IMR-90 (cell line): ENCODE data around the gene TMEM63B. TPM values are rescaled to one million over a fixed set of nuclear protein-coding genes. Genes with fewer than 3 reads are reported as not detected.

Source experiments
- ATAC-seq: fragments of 200-7000 bp; cut with Tn5 transposase; 2 replicates; pipeline ENCODE4 v1.9.1; 2020; ENCODE audit warnings: low read depth, mild to moderate bottlenecking, moderate library complexity
- BruUV-seq: library from RNA; stranded (reverse); fragments of 400-500 nt; replicated peaks from 2 replicates; lab custom pipeline; 2021; lab: Mats Ljungman, UMichigan
- CTCF ChIA-PET: fragments of 300-600 bp; formaldehyde crosslinking; extraction: SDS; loops from one replicate; lab custom pipeline; 2021; ENCODE audit warnings: antibody characterized with exemption; lab: Yijun Ruan, JAX
- POLR2A ChIA-PET: fragments of 300-600 bp; sonication (Branson Sonifier 250); formaldehyde crosslinking; loops from one replicate; lab custom pipeline; 2022; ENCODE audit warnings: antibody characterized with exemption; ENCODE audit not compliant: unreplicated experiment; lab: Charles Lee
- DNase-seq: peaks from one replicate; pipeline ENCODE4 v3.0.0; 2013
- H2AFZ ChIP-seq: replicated peaks from 2 replicates; pipeline ENCODE3; 2013; ENCODE audit warnings: low read length, mild to moderate bottlenecking; ENCODE audit not compliant: poor library complexity
- H2AK5ac ChIP-seq: 2 replicates; pipeline ENCODE4 v1.6.1; 2013; ENCODE audit warnings: low read depth, low read length, inconsistent platforms
- H2AK9ac ChIP-seq: replicated peaks from 2 replicates; pipeline ENCODE3; 2013; ENCODE audit warnings: mild to moderate bottlenecking, low read depth, low read length, moderate library complexity; ENCODE audit not compliant: poor library complexity
- H2BK120ac ChIP-seq: 2 replicates; pipeline ENCODE4 v1.6.1; 2013; ENCODE audit warnings: low read depth, low read length, inconsistent platforms
- H2BK15ac ChIP-seq: 3 replicates; pipeline ENCODE4 v1.6.1; 2013; ENCODE audit warnings: low read depth, low read length, inconsistent platforms
- H2BK20ac ChIP-seq: 2 replicates; pipeline ENCODE4 v1.6.1; 2013; ENCODE audit warnings: low read depth, mild to moderate bottlenecking, inconsistent platforms, low read length, moderate library complexity
- H2BK5ac ChIP-seq: 2 replicates; pipeline ENCODE4 v1.6.1; 2013; ENCODE audit warnings: mild to moderate bottlenecking, low read depth, low read length, inconsistent platforms; ENCODE audit not compliant: poor library complexity, severe bottlenecking
- H3K14ac ChIP-seq: replicated peaks from 2 replicates; pipeline ENCODE4 v1.6.1; 2013; ENCODE audit warnings: low read depth, low read length, inconsistent platforms
- H3K18ac ChIP-seq: 2 replicates; pipeline ENCODE4 v1.6.1; 2013; ENCODE audit warnings: low read depth, low read length, control low read depth
- H3K23ac ChIP-seq: 2 replicates; pipeline ENCODE4 v1.6.1; 2013; ENCODE audit warnings: low read depth, low read length, inconsistent platforms
- H3K27ac ChIP-seq: 2 replicates; pipeline ENCODE4 v1.5.1; 2013; ENCODE audit warnings: mild to moderate bottlenecking, control low read depth, low read length; ENCODE audit not compliant: insufficient read depth
- H3K27me3 ChIP-seq: 2 replicates; pipeline ENCODE4 v1.6.1; 2013; ENCODE audit warnings: low read length; ENCODE audit not compliant: control insufficient read depth, insufficient read depth
- H3K36me3 ChIP-seq: 2 replicates; pipeline ENCODE4 v1.6.1; 2013; ENCODE audit warnings: low read length, mixed read lengths; ENCODE audit not compliant: control insufficient read depth, insufficient read depth
- H3K4ac ChIP-seq: 2 replicates; pipeline ENCODE4 v1.6.1; 2013; ENCODE audit warnings: low read depth, low read length, inconsistent platforms
- H3K4me1 ChIP-seq: 2 replicates; pipeline ENCODE4 v1.6.1; 2013; ENCODE audit warnings: low read length, mixed read lengths; ENCODE audit not compliant: control insufficient read depth, insufficient read depth
- H3K4me2 ChIP-seq: 2 replicates; pipeline ENCODE4 v1.6.1; 2013; ENCODE audit warnings: low read depth, mild to moderate bottlenecking, control low read depth, low read length, moderate library complexity
- H3K4me3 ChIP-seq: 2 replicates; pipeline ENCODE4 v1.5.1; 2013; ENCODE audit warnings: low read depth, mild to moderate bottlenecking, control low read depth, low read length, moderate library complexity; ENCODE audit not compliant: insufficient read depth
- H3K56ac ChIP-seq: 2 replicates; pipeline ENCODE4 v1.6.1; 2013; ENCODE audit warnings: low read length, inconsistent platforms; ENCODE audit not compliant: insufficient read depth; ENCODE audit errors: extremely low read depth
- H3K79me1 ChIP-seq, 2 experiments: 2 replicates each; pipeline ENCODE4 v1.6.1; 2013; ENCODE audit warnings: low read length in 2 of 2, inconsistent platforms in 1 of 2, low read depth in 1 of 2
- H3K9ac ChIP-seq: 2 replicates; pipeline ENCODE4 v1.6.1; 2013; ENCODE audit warnings: low read depth, low read length, control low read depth
- H3K9me1 ChIP-seq: 2 replicates; pipeline ENCODE4 v1.6.1; 2013; ENCODE audit warnings: low read length, inconsistent platforms; ENCODE audit not compliant: insufficient read depth
- H3K9me3 ChIP-seq: 2 replicates; pipeline ENCODE4 v1.6.1; 2013; ENCODE audit warnings: low read length; ENCODE audit not compliant: control insufficient read depth, insufficient read depth
- H4K20me1 ChIP-seq: 2 replicates; pipeline ENCODE4 v1.6.1; 2013; ENCODE audit warnings: low read length, inconsistent platforms; ENCODE audit not compliant: insufficient read depth
- H4K5ac ChIP-seq: 2 replicates; pipeline ENCODE4 v1.6.1; 2013; ENCODE audit warnings: mild to moderate bottlenecking, low read depth, low read length, control low read depth
- H4K8ac ChIP-seq, 2 experiments: 2 replicates each; pipeline ENCODE4 v1.6.1; 2013; ENCODE audit warnings: low read depth in 2 of 2, low read length in 2 of 2, control low read depth in 1 of 2, inconsistent platforms in 1 of 2
- H4K91ac ChIP-seq: 2 replicates; pipeline ENCODE4 v1.6.1; 2013; ENCODE audit warnings: low read depth, low read length, inconsistent platforms; ENCODE audit not compliant: insufficient read depth
- CEBPB ChIP-seq: IDR thresholded peaks from 2 replicates; pipeline ENCODE4 v1.6.1; 2012; ENCODE audit warnings: low read depth, low read length, improper control_type of control experiment
- CTCF ChIP-seq: conservative IDR thresholded peaks from 2 replicates; pipeline ENCODE4 v1.5.1; 2012; ENCODE audit warnings: mild to moderate bottlenecking, low read depth, low read length, improper control_type of control experiment
- ELK1 ChIP-seq: fragments of 150-350 bp; IDR thresholded peaks from 2 replicates; pipeline ENCODE4 v1.6.1; 2016; ENCODE audit warnings: low read depth, mild to moderate bottlenecking, low read length, moderate library complexity, borderline replicate concordance
- FOS ChIP-seq: fragments of 150-350 bp; IDR thresholded peaks from 2 replicates; pipeline ENCODE4 v1.6.1; 2016; ENCODE audit warnings: low read depth, low read length
- MXI1 ChIP-seq: IDR thresholded peaks from 2 replicates; pipeline ENCODE4 v1.6.1; 2012; ENCODE audit warnings: low read depth, mild to moderate bottlenecking, low read length, moderate library complexity, borderline replicate concordance
- POLR2A ChIP-seq: IDR thresholded peaks from 2 replicates; pipeline ENCODE4 v1.6.1; 2012; ENCODE audit warnings: mild to moderate bottlenecking, low read depth, low read length
- WGBS, 2 experiments: methylation state at CpG; one replicate each; pipeline versions ENCODE4 v1.1.5 to v1.1.7; 2013; ENCODE audit warnings: missing lambda C conversion rate in 2 of 2; ENCODE audit not compliant: insufficient read length in 1 of 2; ENCODE audit errors: extremely low coverage in 2 of 2; 5-methylcytosine and 5-hydroxymethylcytosine counted together
- dilution Hi-C: fragments of 300-500 bp; cut with HindIII; formaldehyde crosslinking; loops from one replicate; pipeline ENCODE4 v1.14.3; 2018; ENCODE audit warnings: low sequenced_read_pairs; ENCODE audit not compliant: unreplicated experiment
- in situ Hi-C: fragments of 300-500 bp; cut with MboI; formaldehyde crosslinking; loops from 3 replicates; pipeline ENCODE4 v1.14.3; 2019; ENCODE audit warnings: low sequenced_read_pairs, inconsistent platforms, mixed read lengths
- intact Hi-C: fragments of 100-400 bp; cut with micrococcal nuclease; formaldehyde crosslinking; loops from 2 replicates; pipeline ENCODE4 v1.10.0; 2022
- polyA plus RNA-seq, 3 experiments: library from polyadenylated mRNA; depleted of rRNA; stranded (reverse); fragments of >200 nt; gene quantifications; 2 replicates each; pipeline ENCODE4 v1.2.3, GENCODE V29; 2012; ENCODE audit warnings: low replicate concordance in 1 of 3
- total RNA-seq: library from RNA; depleted of rRNA; stranded (reverse); fragments of >200 nt; gene quantifications from 2 replicates; pipeline ENCODE4 v1.2.3, GENCODE V29; 2012

TMEM63B gene
- total and polyA plus RNA-seq, 2 of the 4 experiments (the other 2 are of a cell fraction) = 12.2 to 42.6 TPM

- no peak for TF ChIP-seq MXI1
- TF ChIP-seq ELK1 = no peak
- TF ChIP-seq POLR2A = no peak
- no peak for TF ChIP-seq FOS
- TF ChIP-seq CEBPB = no peak
- TF ChIP-seq CTCF = no peak
- ATAC-seq = no peak
- no peak overlapping the region for H3K23ac ChIP-seq
- no peaks in the 10 kb centered on the region for H3K9me3 ChIP-seq
- no peaks in the 10 kb centered on the region for H3K79me1 ChIP-seq
- no peaks in the 10 kb centered on the region for H3K36me3 ChIP-seq
- H4K5ac ChIP-seq = no peak overlapping the region
- 100% methylated on average over 2 of the region's 7 CpGs; no CpG with 5 or more reads in 1 of the 2 experiments for WGBS, 2 experiments
- no peak overlapping the region for H2AFZ ChIP-seq
- H3K9ac ChIP-seq = no peak overlapping the region
- no peak overlapping the region for H3K18ac ChIP-seq
- H4K91ac ChIP-seq = no peak overlapping the region
- in situ Hi-C loops (no loop called here), dilution Hi-C loops (no loop called here), intact Hi-C loops (no loop called here)
- H2BK120ac ChIP-seq = no peak overlapping the region
- peaks cover 29% of the 10 kb centered on the region for H3K27me3 ChIP-seq
- no peak overlapping the region for H2BK20ac ChIP-seq
- H3K4me1 ChIP-seq = no peaks in the 10 kb centered on the region
- H3K56ac ChIP-seq = no peak overlapping the region
- no peak overlapping the region for H3K14ac ChIP-seq
- BruUV-seq = no TSS peak
- no peak overlapping the region for H3K4ac ChIP-seq
- no peak overlapping the region for H2AK9ac ChIP-seq
- no peak for DNase-seq
- H4K8ac ChIP-seq = no peak overlapping the region
- no peak overlapping the region for H2BK15ac ChIP-seq
- H3K4me3 ChIP-seq = no peak overlapping the region
- no peak overlapping the region for H2BK5ac ChIP-seq
- no peaks in the 10 kb centered on the region for H3K9me1 ChIP-seq
- CTCF ChIA-PET = interaction anchor here (0.6 kb wide), 2 partner anchors 10 to 30 kb away, joined by 3 to 9 read pairs; no protein-coding TSS in a partner anchor
- no peak overlapping the region for H3K4me2 ChIP-seq
- no peak overlapping the region for H2AK5ac ChIP-seq
- H3K27ac ChIP-seq = no peak overlapping the region
- POLR2A ChIA-PET = no interaction called here
- no peaks in the 10 kb centered on the region for H4K20me1 ChIP-seq
These were observed 59.3 kb downstream of the TMEM63B start for GRCh38 chr6:44186635-44187025.
